OCI-LY7 (cell line): ENCODE results near the gene CPXM1. TPM values are rescaled to one million over a fixed set of nuclear protein-coding genes. Genes with fewer than 3 reads are reported as not detected.

Experiments
- BruUV-seq: library from RNA; stranded (reverse); fragments of 400-500 nt; replicated peaks from 2 replicates; lab custom pipeline; 2021; lab: Mats Ljungman, UMichigan
- CTCF ChIA-PET: fragments of 300-600 bp; sonication (Branson Sonifier 250); formaldehyde crosslinking; loops from one replicate; lab custom pipeline; 2022; ENCODE audit warnings: antibody characterized with exemption; ENCODE audit not compliant: unreplicated experiment; lab: Charles Lee
- POLR2A ChIA-PET: fragments of 300-600 bp; sonication (Branson Sonifier 250); formaldehyde crosslinking; loops from one replicate; lab custom pipeline; 2022; ENCODE audit warnings: antibody characterized with exemption; lab: Charles Lee
- DNase-seq: peaks from one replicate; pipeline ENCODE4 v3.0.0-alpha.2; 2015; ENCODE audit warnings: low spot score
- H2AFZ ChIP-seq: fragments of 200-600 bp; sonication (generic), shearing (Covaris generic); 2 replicates; pipeline ENCODE4 v1.6.1; 2014; ENCODE audit warnings: mild to moderate bottlenecking, antibody characterized with exemption, low read length, moderate library complexity
- H3K27ac ChIP-seq: fragments of 200-600 bp; sonication (generic); 2 replicates; pipeline ENCODE4 v1.5.1; 2014; ENCODE audit warnings: mixed run types, low read depth, mild to moderate bottlenecking, moderate library complexity, low read length, inconsistent platforms; ENCODE audit not compliant: poor library complexity, severe bottlenecking
- H3K36me3 ChIP-seq: fragments of 200-600 bp; sonication (generic); 2 replicates; pipeline ENCODE4 v1.6.1; 2014; ENCODE audit warnings: mild to moderate bottlenecking, antibody characterized with exemption, low read length, moderate library complexity, mixed read lengths; ENCODE audit not compliant: insufficient read depth
- H3K4me1 ChIP-seq: fragments of 200-600 bp; sonication (generic); 2 replicates; pipeline ENCODE4 v1.5.1; 2014; ENCODE audit warnings: mild to moderate bottlenecking, low read length; ENCODE audit not compliant: insufficient read depth, poor library complexity, severe bottlenecking
- H3K4me2 ChIP-seq: fragments of 200-600 bp; sonication (generic); 2 replicates; pipeline ENCODE4 v1.6.1; 2014; ENCODE audit warnings: mild to moderate bottlenecking, low read length
- H3K4me3 ChIP-seq: fragments of 200-600 bp; sonication (generic); 2 replicates; pipeline ENCODE4 v1.5.1; 2014; ENCODE audit warnings: mild to moderate bottlenecking, low read depth, low read length; ENCODE audit not compliant: poor library complexity, severe bottlenecking
- H3K79me2 ChIP-seq: fragments of 200-600 bp; sonication (generic); 2 replicates; pipeline ENCODE4 v1.6.1; 2016; ENCODE audit warnings: low read depth, mild to moderate bottlenecking, low read length, moderate library complexity, mixed read lengths; ENCODE audit not compliant: insufficient read depth
- H3K9me2 ChIP-seq: fragments of 200-600 bp; sonication (generic); 2 replicates; pipeline ENCODE4 v1.6.1; 2016; ENCODE audit warnings: mild to moderate bottlenecking, low read length, mixed read lengths; ENCODE audit not compliant: insufficient read depth
- H3K9me3 ChIP-seq: fragments of 200-600 bp; sonication (generic); 2 replicates; pipeline ENCODE4 v1.6.1; 2014; ENCODE audit warnings: mild to moderate bottlenecking, mixed run types, low read length, mixed read lengths
- H4K20me1 ChIP-seq: fragments of 200-600 bp; sonication (generic); 2 replicates; pipeline ENCODE4 v1.6.1; 2014; ENCODE audit warnings: mild to moderate bottlenecking, antibody characterized with exemption, low read length, moderate library complexity, mixed read lengths; ENCODE audit not compliant: insufficient read depth
- CTCF ChIP-seq: fragments of 200-600 bp; sonication (generic); conservative IDR thresholded peaks from 2 replicates; pipeline ENCODE4 v1.5.1; 2014; ENCODE audit warnings: mild to moderate bottlenecking, antibody characterized with exemption, low read length, moderate library complexity, mixed read lengths
- EZH2phosphoT487 ChIP-seq: fragments of 200-600 bp; sonication (generic); IDR thresholded peaks from 2 replicates; pipeline ENCODE4 v1.6.1; 2018; ENCODE audit warnings: low read depth, borderline replicate concordance, mild to moderate bottlenecking, mixed run types, antibody characterized with exemption, low read length, moderate library complexity, mixed read lengths
- intact Hi-C: fragments of 100-400 bp; cut with micrococcal nuclease; formaldehyde crosslinking; loops from one replicate; pipeline ENCODE4 v1.10.0; 2022; ENCODE audit not compliant: unreplicated experiment
- total RNA-seq, 2 experiments: library from RNA; depleted of rRNA in 1 of 2; stranded (reverse); fragments of >200 nt in 1 of 2; shearing (Covaris generic) in 1 of 2; gene quantifications; 2 replicates each; pipeline ENCODE4 v1.2.3, GENCODE V29; 2014 to 2022

The CPXM1 gene
- total RNA-seq, 2 experiments from 2014 or later, result not detected

GRCh38 chr20:2804852-2805688, 4.6 kb upstream of the CPXM1 start:
- Histone ChIP-seq H3K4me1 (no peaks in the 10 kb centered on the region), H3K4me3 (no peak overlapping the region), H4K20me1 (no peaks in the 10 kb centered on the region), H3K4me2 (no peak overlapping the region), H3K27ac (no peak overlapping the region), H3K9me3 (no peaks in the 10 kb centered on the region), H3K79me2 (no peaks in the 10 kb centered on the region), H3K36me3 (no peaks in the 10 kb centered on the region), H2AFZ (no peak overlapping the region), H3K9me2 (no peaks in the 10 kb centered on the region)
- ChIA-PET CTCF (no interaction called here), POLR2A (no interaction called here)
- BruUV-seq, result no TSS peak
- DNase-seq, result no peak
- TF ChIP-seq EZH2phosphoT487, result no peak
- intact Hi-C loops, result no loop called here

- Histone ChIP-seq H4K20me1 (no peaks in the 10 kb centered on the region), H3K9me3 (no peaks in the 10 kb centered on the region), H3K9me2 (no peaks in the 10 kb centered on the region), H3K4me2 (no peak overlapping the region), H3K27ac (no peak overlapping the region), H3K36me3 (no peaks in the 10 kb centered on the region), H3K4me3 (no peak overlapping the region), H3K4me1 (no peaks in the 10 kb centered on the region), H3K79me2 (no peaks in the 10 kb centered on the region), H2AFZ (no peak overlapping the region)
- intact Hi-C loops, result no loop called here
- TF ChIP-seq CTCF (no peak), EZH2phosphoT487 (no peak)
- ChIA-PET CTCF (no interaction called here), POLR2A (no interaction called here)
- no peak for DNase-seq
- BruUV-seq, result no TSS peak
Observed at GRCh38 chr20:2804041-2804828, 3.8 kb upstream of the CPXM1 start.

GRCh38 chr20:2801286-2801728, 880 bp upstream of the CPXM1 start:
- Histone ChIP-seq H3K9me2 (no peaks in the 10 kb centered on the region), H2AFZ (no peak overlapping the region), H3K4me2 (no peak overlapping the region), H3K27ac (no peak overlapping the region), H3K9me3 (no peaks in the 10 kb centered on the region), H3K4me1 (no peaks in the 10 kb centered on the region), H4K20me1 (no peaks in the 10 kb centered on the region; the same call in 1 of the 2 replicates), H3K4me3 (no peak overlapping the region), H3K36me3 (no peaks in the 10 kb centered on the region), H3K79me2 (no peaks in the 10 kb centered on the region)
- ChIA-PET POLR2A (no interaction called here), CTCF (no interaction called here)
- no peak for TF ChIP-seq CTCF
- TF ChIP-seq EZH2phosphoT487, result no peak
- intact Hi-C loops, result no loop called here
- BruUV-seq, result no TSS peak
- DNase-seq, result no peak
